Bladder microvascular endothelial cell (primary cell): Measurements from ENCODE around the gene ARHGAP12. TPM values are rescaled to one million over a fixed set of nuclear protein-coding genes. Genes with fewer than 3 reads are reported as not detected.

Experiments
- total RNA-seq: library from RNA; depleted of rRNA; stranded (reverse); fragments of >200 nt; gene quantifications from 2 replicates; pipeline ENCODE4 v1.2.3, GENCODE V29; 2014

The ARHGAP12 gene
- 18.1 and 30.3 TPM in 2 replicates for total RNA-seq

DNA sequence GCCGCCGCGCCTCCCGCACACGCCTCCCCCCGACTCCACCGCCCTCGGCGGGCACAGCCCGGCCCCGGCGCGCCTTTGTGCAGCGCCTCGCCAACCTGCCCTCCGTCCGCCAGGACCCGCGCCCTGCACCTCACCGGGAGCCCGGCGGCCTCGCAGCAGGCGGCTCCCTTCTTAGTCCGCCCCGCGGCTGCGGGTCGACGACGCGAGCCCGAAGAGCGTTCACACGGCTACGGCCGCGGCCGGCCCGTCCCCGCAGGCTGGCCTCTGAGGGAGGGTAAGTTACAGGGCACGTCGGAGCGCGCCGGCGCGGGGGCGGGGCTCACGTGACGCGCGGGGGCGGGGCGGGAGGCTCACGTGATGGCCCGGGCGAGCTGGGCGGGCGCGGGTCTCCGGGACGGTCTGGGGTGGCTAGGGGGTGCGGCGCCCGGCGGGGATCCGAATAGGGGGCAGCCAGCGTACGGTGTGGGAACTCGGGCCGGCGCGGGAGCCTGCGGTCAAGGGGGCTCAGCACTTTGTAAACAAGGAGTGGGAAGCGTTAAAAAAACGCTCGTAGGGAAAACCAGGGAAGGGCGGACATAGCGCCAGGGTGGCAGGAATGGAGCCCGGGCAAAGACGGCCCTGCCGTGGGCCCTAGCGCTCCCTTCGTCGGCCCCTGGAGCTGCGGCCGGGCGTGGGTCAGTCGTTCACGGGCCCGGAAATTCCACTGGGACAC is at the start of gene ARHGAP12:
ARHGAP12 (minus strand) TSS at position 283 of the 712 bp plus-strand sequence. CDS start 19,976 bp downstream, outside the sequence.

Other genes starting within 250 kb of the ARHGAP12 start
- 100 and 140 TPM in 2 replicates for gene KIF5B, start 127.6 kb upstream of the ARHGAP12 start, total RNA-seq